Renal pelvis (tissue), 12 donors: ENCODE data around the gene ROM1. TPM values are rescaled to one million over a fixed set of nuclear protein-coding genes. Genes with fewer than 3 reads are reported as not detected.
"Not testable (repeated sequence)": the region's sequence is repeated elsewhere in the genome, so short reads cannot be mapped to it uniquely, and the experiment has no call there.

Source experiments
- DNase-seq: peaks from one replicate; pipeline ENCODE4 v3.0.0-alpha.2; 2013
- long read RNA-seq, 16 experiments: transcript quantifications; one replicate each; lab custom pipeline, GENCODE V29; 2026
- polyA plus RNA-seq, 3 donors: library from polyadenylated mRNA; unstranded; fragments of 120-200 nt; gene quantifications; one replicate each; pipeline ENCODE4 v1.2.1, GENCODE V29; 2013; ENCODE audit not compliant: insufficient read length in 3 of 3

ROM1 gene
- polyA plus RNA-seq: 1 to 10 TPM; 2.7 to 4.6 (median 3.1) TPM
- long read RNA-seq, donor 1, partial matches to known transcripts: 0 of 2 reads
- long read RNA-seq, donor 1, other reads (novel, unspliced or antisense): 0 of 2 reads
- long read RNA-seq, donor 2, partial matches to known transcripts: 0 of 2 reads
- long read RNA-seq, donor 2, other reads (novel, unspliced or antisense): 0 of 2 reads
- long read RNA-seq, donor 3: 0 reads
- long read RNA-seq, donor 4, partial matches to known transcripts: 0 of 1 reads
- long read RNA-seq, donor 4, other reads (novel, unspliced or antisense): 0 of 1 reads
- long read RNA-seq, donor 5, partial matches to known transcripts: 0 of 2 reads
- long read RNA-seq, donor 5, other reads (novel, unspliced or antisense): 0 of 2 reads
- long read RNA-seq, donor 6, partial matches to known transcripts: 45 of 47 reads
- long read RNA-seq, donor 6, other reads (novel, unspliced or antisense): 0 of 47 reads
- long read RNA-seq, donor 7, partial matches to known transcripts: 48 of 51 reads
- long read RNA-seq, donor 7, other reads (novel, unspliced or antisense): 0 of 51 reads
- long read RNA-seq, donor 8, partial matches to known transcripts: 0 of 2 reads
- long read RNA-seq, donor 8, other reads (novel, unspliced or antisense): 0 of 2 reads
- long read RNA-seq, donor 9, partial matches to known transcripts: 29 of 61 reads
- long read RNA-seq, donor 9, other reads (novel, unspliced or antisense): 30 of 61 reads
- long read RNA-seq, donor 10, partial matches to known transcripts: 0 of 1 reads
- long read RNA-seq, donor 10, other reads (novel, unspliced or antisense): 0 of 1 reads
- long read RNA-seq, donor 11, partial matches to known transcripts: 5 of 31 reads
- long read RNA-seq, donor 11, other reads (novel, unspliced or antisense): 24 of 31 reads
- long read RNA-seq, donor 12, partial matches to known transcripts: 0 of 1 reads
- long read RNA-seq, donor 12, other reads (novel, unspliced or antisense): 0 of 1 reads
- long read RNA-seq, donor 13, partial matches to known transcripts: 0 of 1 reads
- long read RNA-seq, donor 13, other reads (novel, unspliced or antisense): 0 of 1 reads
- long read RNA-seq, donor 14: 0 reads
- long read RNA-seq, donor 15, partial matches to known transcripts: 0 of 2 reads
- long read RNA-seq, donor 15, other reads (novel, unspliced or antisense): 0 of 2 reads
- long read RNA-seq, donor 16, partial matches to known transcripts: 0 of 2 reads
- long read RNA-seq, donor 16, other reads (novel, unspliced or antisense): 0 of 2 reads

DNA sequence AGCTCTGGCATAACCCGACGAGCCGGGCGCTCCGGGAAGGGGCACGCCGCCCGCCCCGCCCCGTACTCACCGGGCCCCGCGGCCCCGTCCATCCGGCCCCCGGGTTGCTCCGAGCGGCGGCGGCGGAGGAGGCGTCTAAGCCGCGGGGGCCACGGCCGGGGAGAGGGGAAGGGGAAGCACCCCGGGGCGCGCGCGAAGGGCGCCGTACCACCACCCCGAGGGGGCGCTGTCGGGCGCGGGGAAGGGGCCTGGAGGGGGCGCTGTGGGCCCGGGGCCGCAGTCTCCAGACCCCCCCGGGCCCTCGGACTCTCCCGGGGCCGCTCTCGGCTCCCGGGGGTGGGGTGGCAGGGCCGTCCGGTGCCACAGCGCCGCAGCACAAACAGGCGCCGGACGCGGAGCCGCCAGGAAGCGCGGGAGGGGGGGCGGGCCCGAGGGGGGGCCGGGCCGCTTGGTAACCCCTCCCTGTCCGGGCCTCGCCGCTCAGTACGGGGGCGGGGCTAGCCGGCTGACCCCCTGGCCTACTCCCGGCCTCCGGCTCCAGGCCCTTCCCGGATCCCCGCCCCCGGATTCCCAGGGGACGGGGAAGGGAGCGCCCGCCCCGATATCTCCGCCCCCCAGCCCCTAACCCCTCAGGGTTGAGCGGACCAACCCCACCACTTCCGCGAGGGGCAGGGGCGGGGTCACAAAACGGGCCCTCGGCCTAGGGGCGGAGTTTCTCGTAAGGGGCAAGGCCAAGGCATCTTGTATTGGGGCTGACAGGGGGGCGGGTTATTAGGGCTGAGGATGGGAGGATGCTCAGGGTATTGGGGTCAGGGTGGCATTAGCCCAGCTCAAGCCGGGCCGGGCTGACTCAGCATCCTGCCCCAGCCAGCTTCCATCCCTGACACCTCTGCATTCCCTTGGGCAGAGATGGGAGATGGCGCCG lies at the start of gene ROM1, which contains the start of gene EML3:
ROM1 (plus strand) TSS at position 892 of the 925 bp plus-strand sequence; CDS start at position 917, 25 bp downstream.
EML3 (minus strand) TSS at position 410 of the 925 bp plus-strand sequence; CDS start at position 92, 318 bp downstream.
- DNase-seq: peak; percentile 78

- no peak for DNase-seq
Measured at GRCh38 chr11:62565100-62565802, 47.8 kb upstream of the ROM1 start.

- no peak for DNase-seq
Measured at GRCh38 chr11:62566247-62566646, 46.8 kb upstream of the ROM1 start.

GRCh38 chr11:62567018-62567633 lies 45.9 kb upstream of the ROM1 start:
- no peak for DNase-seq

DNA sequence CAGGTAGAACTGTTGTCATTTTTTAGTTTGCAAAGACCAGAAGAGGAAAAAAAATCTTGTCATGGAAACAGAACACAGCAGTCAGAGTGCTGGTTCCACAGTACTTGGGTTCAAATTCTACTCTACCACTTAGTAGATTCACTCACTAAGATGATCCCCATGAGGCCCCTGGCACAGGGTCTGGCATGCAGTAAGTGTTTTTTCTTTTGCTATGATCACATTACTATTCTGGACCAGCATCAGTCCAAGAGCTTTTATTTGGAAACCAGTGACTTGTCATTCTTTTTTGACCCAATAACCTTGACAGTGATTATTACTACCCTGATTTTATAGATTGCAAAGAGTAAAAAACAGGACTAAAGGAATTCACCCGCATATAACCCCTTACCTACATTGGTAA lies 43.4 kb upstream of the ROM1 start:
- no peak for DNase-seq

DNA sequence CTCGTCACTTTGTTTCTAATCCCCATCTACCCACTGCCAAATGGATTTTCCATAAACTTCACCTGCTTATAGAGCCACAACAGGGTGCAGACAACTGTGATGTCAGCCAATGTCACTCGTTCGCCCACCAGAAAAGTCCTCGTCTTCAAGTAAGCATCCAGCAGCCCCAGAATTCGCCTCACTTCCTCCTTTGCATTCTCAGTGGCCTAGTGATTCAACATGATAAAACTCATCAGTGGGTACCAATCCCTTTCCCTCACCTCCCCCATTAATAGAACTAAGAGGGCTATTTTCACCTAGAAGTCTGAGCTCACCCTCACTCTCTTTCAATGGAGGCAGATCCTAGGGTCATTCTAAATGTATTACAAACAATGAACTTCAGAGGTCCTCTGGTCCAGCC lies 42.2 kb upstream of the ROM1 start:
- DNase-seq: not testable (repeated sequence)

DNA sequence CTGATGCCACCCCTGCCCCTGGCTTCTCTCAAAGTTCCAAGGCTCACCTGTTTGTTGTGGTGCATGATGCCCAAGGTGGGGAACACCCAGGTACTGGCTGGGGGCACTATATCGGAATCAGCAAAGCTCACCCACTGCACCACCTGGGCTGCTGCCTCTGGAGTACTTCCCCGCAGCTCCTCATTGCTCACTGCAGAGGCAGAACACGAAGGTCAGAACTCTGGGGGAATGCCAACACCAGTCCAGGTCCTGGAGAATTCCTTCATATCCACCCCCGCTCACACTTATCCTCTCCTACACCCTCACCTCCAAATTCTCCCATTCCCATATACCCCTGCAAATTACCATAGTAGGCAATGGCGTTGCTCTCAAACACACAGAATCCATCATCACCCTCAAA lies 41.6 kb upstream of the ROM1 start:
- not testable (repeated sequence) for DNase-seq

GRCh38 chr11:62572431-62572830 lies 40.6 kb upstream of the ROM1 start:
- DNase-seq: no peak

GRCh38 chr11:62573006-62573591 lies 40.0 kb upstream of the ROM1 start:
- DNase-seq: no peak

DNA sequence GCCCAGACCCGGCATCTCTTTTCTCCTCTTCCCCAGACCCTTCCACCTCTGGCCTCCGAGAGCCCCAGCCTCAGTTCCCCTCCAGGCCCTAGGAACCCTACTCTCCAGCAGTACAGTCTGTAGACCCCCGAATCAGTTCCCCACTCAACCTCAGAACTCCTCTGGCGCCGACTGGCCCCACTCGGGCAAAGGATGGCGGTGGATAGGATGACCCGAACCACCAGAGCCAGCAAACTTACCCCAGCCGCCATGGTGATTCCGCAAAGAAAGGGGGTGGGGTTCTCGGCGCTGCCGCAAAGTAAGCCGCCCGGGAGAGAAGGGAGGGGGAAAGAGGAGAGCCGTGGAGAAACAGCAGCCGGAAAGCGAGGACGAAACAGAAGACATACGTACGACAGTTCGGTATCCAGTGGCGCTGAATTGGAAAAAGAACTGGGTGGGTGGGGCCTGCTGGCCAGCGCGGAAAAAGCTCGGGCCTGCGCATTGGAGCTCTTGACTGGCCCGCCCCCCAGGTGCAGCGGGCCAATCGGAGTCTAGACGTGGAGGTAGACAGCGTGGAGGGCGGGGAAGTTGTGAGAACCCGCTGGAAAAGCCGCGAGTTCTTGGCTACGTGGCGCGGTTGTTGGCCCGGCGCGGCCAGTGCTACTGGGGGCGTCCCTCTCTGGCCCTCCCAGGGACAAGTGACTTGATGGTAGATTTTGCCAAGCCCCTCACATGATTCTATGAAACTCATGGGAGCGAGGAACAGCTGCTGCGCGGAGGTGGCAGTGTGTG lies 39.3 kb upstream of the ROM1 start, which contains the start of gene EEF1G:
EEF1G (minus strand) TSS at position 300 of the 771 bp plus-strand sequence; CDS start at position 251, 49 bp downstream.
- DNase-seq: peak; percentile 100

DNA sequence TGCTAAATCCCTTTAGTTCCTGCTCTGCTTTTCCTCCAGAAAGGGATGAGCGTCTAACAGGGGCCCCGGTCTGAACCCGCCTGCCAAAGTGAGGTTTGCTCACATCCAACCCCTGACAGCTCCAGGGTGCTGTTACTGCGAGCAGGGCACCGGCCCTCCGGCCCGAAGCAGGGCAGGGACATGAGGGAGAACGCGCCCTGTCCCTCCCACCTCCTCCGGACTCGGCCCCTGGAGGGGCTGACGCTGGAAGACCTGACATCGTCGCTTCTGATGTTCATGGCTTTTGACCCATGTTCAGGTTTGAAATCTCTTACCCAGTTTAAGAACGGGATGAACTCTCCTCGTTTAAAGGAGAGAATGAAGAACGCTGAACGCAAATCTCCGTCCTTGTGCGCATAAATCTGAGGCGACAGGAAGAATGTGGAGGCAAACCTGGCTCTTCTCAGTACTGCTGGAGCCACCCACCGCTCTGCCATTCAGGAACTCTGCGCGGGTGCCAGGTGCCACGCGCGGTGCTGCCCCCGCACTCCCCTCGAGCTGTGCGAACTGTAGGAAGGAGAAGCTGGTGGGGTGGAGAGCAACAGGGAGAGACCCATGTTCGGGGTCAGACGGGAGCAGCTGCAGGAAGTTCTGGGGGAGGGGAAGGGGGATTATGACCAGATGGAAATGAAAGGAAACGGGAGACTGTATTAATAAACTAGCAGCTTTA lies 38.5 kb upstream of the ROM1 start:
- DNase-seq: peak; percentile 48

DNA sequence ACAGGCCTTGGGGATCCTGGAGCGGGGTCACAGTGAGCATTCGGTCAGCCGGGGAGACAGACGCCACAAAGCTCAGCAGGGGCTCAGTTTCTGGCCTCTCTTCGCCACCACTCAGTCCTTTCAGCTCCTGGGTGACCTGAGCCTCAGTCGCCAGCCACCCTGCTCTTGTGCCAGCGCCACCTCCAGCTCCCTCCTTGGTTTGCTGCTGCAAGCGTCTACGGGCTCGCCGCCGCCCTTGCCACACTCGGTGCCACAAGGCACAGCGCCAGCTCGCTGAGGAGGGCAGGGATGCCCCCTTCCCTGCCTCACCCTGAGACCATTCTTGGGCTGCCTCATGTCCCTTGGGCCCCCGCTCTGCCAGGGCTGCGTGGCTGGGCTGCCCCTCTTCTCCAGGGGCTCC lies 37.9 kb upstream of the ROM1 start:
- DNase-seq: no peak

DNA sequence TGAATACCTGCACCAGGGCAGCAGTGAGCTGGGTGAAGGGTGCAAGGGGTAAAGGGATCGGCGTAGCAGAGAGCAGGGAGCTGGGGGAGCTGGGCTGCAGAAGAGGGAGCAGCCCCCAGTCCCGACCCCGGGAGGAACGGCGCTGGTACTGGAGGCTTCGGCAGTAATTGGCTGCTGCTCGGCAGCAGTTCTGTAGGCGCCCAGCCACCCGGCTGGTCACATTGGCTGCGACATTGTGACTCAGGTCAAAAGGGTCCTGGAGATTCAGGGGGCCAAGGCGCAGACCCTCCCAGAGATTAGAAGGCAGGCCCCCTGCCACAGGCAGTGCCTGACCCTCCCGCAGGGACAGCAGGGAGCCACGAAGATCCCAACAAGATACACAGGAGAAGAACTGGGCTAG lies 37.2 kb upstream of the ROM1 start:
- no peak for DNase-seq

- DNase-seq: no peak
Measured at GRCh38 chr11:62577046-62577714, 35.9 kb upstream of the ROM1 start.

DNA sequence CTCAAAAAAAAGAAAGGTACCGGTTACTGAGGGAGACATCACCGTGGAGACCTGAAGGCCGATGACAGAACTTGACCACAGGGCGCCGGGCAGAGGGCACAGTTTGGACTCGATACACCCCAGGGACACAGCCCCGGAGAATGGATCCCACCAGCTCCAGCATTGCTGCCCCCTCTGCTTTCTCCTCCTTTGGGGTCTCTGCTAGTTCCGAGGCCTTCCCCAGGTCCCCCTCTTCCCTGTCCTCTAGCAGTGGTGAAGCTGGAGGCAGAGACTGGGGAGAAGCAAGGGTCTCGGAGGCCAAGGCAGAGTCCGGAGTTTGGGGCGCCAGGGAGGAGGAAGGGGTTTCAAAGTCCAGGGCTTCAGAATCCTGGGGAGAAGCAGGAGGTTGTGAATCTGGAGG lies 34.5 kb upstream of the ROM1 start:
- DNase-seq: no peak

DNA sequence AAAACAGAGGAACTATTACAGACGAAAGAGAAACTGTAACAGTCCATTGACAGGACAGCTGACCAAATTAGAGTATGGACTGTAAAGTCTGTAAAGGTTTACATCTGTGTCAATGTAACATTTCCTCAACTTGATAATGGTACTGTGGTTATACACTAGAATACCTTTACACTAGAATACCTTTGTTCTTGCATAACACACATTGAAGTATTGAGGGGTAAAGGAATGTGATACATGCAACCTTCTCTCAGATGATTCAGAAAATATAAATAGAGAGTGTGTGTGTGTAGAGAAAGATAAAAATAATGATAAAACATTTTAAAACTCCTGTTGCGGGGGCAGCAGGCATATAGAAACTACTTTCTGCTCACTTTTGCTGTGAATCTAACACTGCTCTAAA lies 33.8 kb upstream of the ROM1 start:
- DNase-seq: no peak
